Neural progenitor cell (in vitro differentiated cells): ENCODE measurements around the gene CRACR2B. TPM values are rescaled to one million over a fixed set of nuclear protein-coding genes. Genes with fewer than 3 reads are reported as not detected.

Experiments
- DNase-seq: peaks from one replicate; pipeline ENCODE4 v3.0.0-alpha.2; 2016; ENCODE audit warnings: low spot score
- H2AFZ ChIP-seq: fragments of 200-600 bp; sonication (generic); replicated peaks from 2 replicates; pipeline ENCODE4 v1.6.1; 2016; ENCODE audit warnings: antibody characterized with exemption
- H3F3A ChIP-seq: fragments of 200-600 bp; sonication (generic); 2 replicates; pipeline ENCODE4 v1.6.1; 2016; ENCODE audit warnings: antibody characterized with exemption, low read depth
- H3K27ac ChIP-seq: fragments of 200-600 bp; sonication (generic); 2 replicates; pipeline ENCODE4 v1.5.1; 2016; ENCODE audit warnings: mild to moderate bottlenecking
- H3K27me3 ChIP-seq: fragments of 200-600 bp; sonication (generic); 2 replicates; pipeline ENCODE4 v1.6.1; 2016; ENCODE audit warnings: mild to moderate bottlenecking, moderate library complexity
- H3K36me3 ChIP-seq: fragments of 200-600 bp; sonication (generic); 2 replicates; pipeline ENCODE4 v1.5.1; 2016
- H3K4me1 ChIP-seq: fragments of 200-600 bp; sonication (generic); 2 replicates; pipeline ENCODE4 v1.6.1; 2016; ENCODE audit warnings: mixed run types
- H3K4me2 ChIP-seq: fragments of 200-600 bp; sonication (generic); 2 replicates; pipeline ENCODE4 v1.6.1; 2016
- H3K4me3 ChIP-seq: fragments of 200-600 bp; sonication (generic); 2 replicates; pipeline ENCODE4 v1.5.1; 2016
- H3K79me2 ChIP-seq: fragments of 200-600 bp; sonication (generic); 2 replicates; pipeline ENCODE4 v1.6.1; 2016; ENCODE audit warnings: low read depth
- H3K9ac ChIP-seq: fragments of 200-600 bp; sonication (generic); 2 replicates; pipeline ENCODE4 v1.6.1; 2016
- H3K9me3 ChIP-seq: fragments of 200-600 bp; sonication (generic); 2 replicates; pipeline ENCODE4 v1.5.1; 2016; ENCODE audit warnings: low read depth
- H4K20me1 ChIP-seq: fragments of 200-600 bp; sonication (generic); 2 replicates; pipeline ENCODE4 v1.6.1; 2016; ENCODE audit warnings: low read depth
- H3K27ac Mint-ChIP-seq: 3 replicates; pipeline ENCODE4 v1.8.0; 2021; ENCODE audit warnings: mixed read lengths
- H3K27me3 Mint-ChIP-seq: 2 replicates; pipeline ENCODE4 v1.8.0; 2022; ENCODE audit warnings: low read depth, mild to moderate bottlenecking, inconsistent platforms, moderate library complexity, mixed read lengths; ENCODE audit not compliant: insufficient read depth
- H3K36me3 Mint-ChIP-seq: 3 replicates; pipeline ENCODE4 v1.8.0; 2021; ENCODE audit warnings: mixed read lengths
- H3K4me1 Mint-ChIP-seq: 3 replicates; pipeline ENCODE4 v1.8.0; 2021; ENCODE audit warnings: mixed read lengths
- H3K4me3 Mint-ChIP-seq: 3 replicates; pipeline ENCODE4 v1.8.0; 2021; ENCODE audit warnings: mild to moderate bottlenecking, moderate library complexity, mixed read lengths
- H3K9me3 Mint-ChIP-seq: 3 replicates; pipeline ENCODE4 v1.8.0; 2020; ENCODE audit warnings: mixed read lengths
- EZH2 ChIP-seq: fragments of 200-600 bp; sonication (generic); IDR thresholded peaks from 2 replicates; pipeline ENCODE4 v1.6.1; 2017; ENCODE audit warnings: antibody characterized with exemption, mild to moderate bottlenecking, moderate library complexity
- EZH2phosphoT487 ChIP-seq: fragments of 200-600 bp; sonication (generic); IDR thresholded peaks from 2 replicates; pipeline ENCODE4 v1.6.1; 2017; ENCODE audit warnings: antibody characterized with exemption
- total RNA-seq: library from RNA; depleted of rRNA; stranded (reverse); fragments of >200 nt; gene quantifications from 2 replicates; pipeline ENCODE4 v1.2.3, GENCODE V29; 2015; ENCODE audit warnings: low replicate concordance
- TF ChIP-seq, protein P1 (sequence below): fragments of 200-600 bp; sonication (generic); IDR thresholded peaks from 2 replicates; pipeline ENCODE4 v1.5.1; 2017; ENCODE audit warnings: antibody characterized with exemption, mild to moderate bottlenecking

Gene CRACR2B
- total RNA-seq, 1 donor from 2014 or later: 3.9 TPM

DNA sequence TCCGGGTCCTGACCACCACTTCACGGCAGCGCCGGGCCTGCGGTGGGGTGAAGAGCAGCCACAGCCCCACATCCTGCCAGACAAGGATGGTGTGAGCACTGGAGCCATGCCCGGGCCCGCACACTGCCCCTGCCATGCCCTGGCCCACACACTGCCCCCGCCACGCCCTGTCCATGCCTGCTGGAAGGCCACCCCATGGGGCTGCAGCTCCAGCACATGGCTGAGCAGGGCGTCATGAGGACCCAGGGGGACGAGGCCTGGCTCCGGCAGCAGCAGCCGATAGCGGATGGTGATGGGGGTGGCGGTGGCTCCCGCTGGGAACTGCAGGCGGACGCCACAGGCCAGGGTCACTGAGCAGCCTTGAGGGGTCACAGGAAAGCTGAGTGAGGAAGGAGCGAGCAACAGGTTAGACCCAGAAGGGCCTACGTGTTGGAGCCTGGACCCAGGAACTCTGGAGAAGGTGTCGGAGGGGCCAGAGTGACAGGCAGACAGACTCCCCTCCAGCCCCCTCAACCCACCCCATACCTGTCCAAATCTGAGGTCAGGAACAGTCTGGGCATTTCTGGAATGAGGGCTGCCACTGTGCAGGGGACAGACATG lies 25.6 kb upstream of the CRACR2B start:
- Mint-ChIP-seq H3K27ac (no peak overlapping the region), H3K4me3 (no peak overlapping the region), H3K36me3 (no peaks in the 10 kb centered on the region), H3K27me3 (no peaks in the 10 kb centered on the region), H3K9me3 (no peaks in the 10 kb centered on the region), H3K4me1 (peaks cover 8% of the 10 kb centered on the region)
- Histone ChIP-seq H3F3A (peaks cover 24% of the 10 kb centered on the region), H3K79me2 (peaks cover 3% of the 10 kb centered on the region), H2AFZ (no peak overlapping the region), H3K36me3 (no peaks in the 10 kb centered on the region), H4K20me1 (peaks cover 21% of the 10 kb centered on the region), H3K4me3 (no peak overlapping the region), H3K9ac (no peak overlapping the region), H3K27me3 (no peaks in the 10 kb centered on the region), H3K9me3 (no peaks in the 10 kb centered on the region), H3K4me1 (peaks cover 7% of the 10 kb centered on the region), H3K4me2 (no peak overlapping the region), H3K27ac (no peak overlapping the region)
- no peak for DNase-seq
- TF ChIP-seq, protein P1, sequence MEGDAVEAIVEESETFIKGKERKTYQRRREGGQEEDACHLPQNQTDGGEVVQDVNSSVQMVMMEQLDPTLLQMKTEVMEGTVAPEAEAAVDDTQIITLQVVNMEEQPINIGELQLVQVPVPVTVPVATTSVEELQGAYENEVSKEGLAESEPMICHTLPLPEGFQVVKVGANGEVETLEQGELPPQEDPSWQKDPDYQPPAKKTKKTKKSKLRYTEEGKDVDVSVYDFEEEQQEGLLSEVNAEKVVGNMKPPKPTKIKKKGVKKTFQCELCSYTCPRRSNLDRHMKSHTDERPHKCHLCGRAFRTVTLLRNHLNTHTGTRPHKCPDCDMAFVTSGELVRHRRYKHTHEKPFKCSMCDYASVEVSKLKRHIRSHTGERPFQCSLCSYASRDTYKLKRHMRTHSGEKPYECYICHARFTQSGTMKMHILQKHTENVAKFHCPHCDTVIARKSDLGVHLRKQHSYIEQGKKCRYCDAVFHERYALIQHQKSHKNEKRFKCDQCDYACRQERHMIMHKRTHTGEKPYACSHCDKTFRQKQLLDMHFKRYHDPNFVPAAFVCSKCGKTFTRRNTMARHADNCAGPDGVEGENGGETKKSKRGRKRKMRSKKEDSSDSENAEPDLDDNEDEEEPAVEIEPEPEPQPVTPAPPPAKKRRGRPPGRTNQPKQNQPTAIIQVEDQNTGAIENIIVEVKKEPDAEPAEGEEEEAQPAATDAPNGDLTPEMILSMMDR: no peak
- TF ChIP-seq EZH2phosphoT487 (no peak), EZH2 (no peak)

DNA sequence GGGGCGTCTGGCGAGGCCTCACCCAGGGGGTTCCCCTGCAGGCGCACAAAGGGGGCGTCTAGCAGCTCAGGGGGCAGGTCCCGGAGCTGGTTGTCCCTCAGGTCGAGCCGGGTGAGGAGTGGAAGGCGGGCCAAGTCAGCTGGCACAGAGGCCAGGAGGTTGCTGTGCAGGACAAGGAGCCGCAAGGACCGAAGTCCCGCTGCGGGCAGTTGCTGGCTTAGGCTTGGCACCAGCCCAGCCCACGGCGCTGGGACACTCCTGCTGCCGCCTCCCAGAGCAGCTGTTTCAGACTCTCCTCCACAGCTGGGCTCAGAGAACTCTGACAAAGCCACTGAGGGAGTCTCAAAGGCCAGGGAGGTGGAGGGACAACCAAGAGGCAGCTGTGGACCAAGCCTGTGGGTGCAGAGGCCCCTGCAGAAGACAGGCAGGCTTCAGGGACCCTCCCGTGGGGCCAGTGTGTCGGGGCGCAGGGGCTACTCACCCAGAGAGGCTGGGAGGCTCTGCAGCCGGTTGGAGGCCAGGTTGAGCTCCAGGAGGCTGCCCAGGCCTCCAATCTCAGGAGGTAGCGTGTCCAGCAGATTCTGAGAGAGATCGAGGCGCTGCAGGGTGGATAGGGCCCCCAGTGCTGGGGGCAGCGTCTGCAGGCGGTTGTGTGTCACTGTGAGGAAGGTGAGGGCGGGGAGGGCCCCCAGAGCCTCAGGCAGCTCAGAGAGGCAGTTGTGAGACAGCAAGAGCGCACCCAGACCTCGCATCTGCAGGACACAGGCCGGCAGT lies 24.8 kb upstream of the CRACR2B start:
- H3K4me1 Mint-ChIP-seq: peaks cover 8% of the 10 kb centered on the region
- Histone ChIP-seq H3K36me3 (no peaks in the 10 kb centered on the region), H2AFZ (no peak overlapping the region)

DNA sequence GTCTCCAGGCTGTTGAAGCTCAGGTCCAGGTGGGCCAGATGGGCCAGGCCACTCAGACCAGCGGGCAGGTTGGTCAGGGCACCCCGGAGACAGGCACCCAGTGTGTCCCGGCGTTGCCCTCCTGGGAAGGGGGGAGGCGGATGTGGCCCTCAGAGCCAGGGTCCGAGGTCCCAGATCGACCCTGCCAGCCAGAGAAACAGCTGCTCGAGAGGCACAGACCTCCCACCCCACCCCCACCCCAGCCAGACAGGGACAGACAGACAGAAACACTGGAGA lies 24.3 kb upstream of the CRACR2B start:
- Histone ChIP-seq H3K27ac (no peak overlapping the region), H2AFZ (no peak overlapping the region), H3K9ac (no peak overlapping the region), H3K27me3 (no peaks in the 10 kb centered on the region), H3K4me1 (peaks cover 9% of the 10 kb centered on the region), H3K36me3 (no peaks in the 10 kb centered on the region), H4K20me1 (peaks cover 21% of the 10 kb centered on the region), H3K4me3 (no peak overlapping the region), H3K9me3 (no peaks in the 10 kb centered on the region), H3K4me2 (no peak overlapping the region), H3K79me2 (peaks cover 15% of the 10 kb centered on the region), H3F3A (peaks cover 29% of the 10 kb centered on the region)
- no peak for DNase-seq
- H3K27ac Mint-ChIP-seq: no peak overlapping the region
- no peaks in the 10 kb centered on the region for H3K9me3 Mint-ChIP-seq
- peaks cover 10% of the 10 kb centered on the region for H3K4me1 Mint-ChIP-seq
- H3K27me3 Mint-ChIP-seq: peaks cover 2% of the 10 kb centered on the region
- H3K36me3 Mint-ChIP-seq: no peaks in the 10 kb centered on the region
- H3K4me3 Mint-ChIP-seq: no peak overlapping the region
- TF ChIP-seq, protein P1: no peak
- TF ChIP-seq EZH2 (no peak), EZH2phosphoT487 (no peak)

More for the DNA sequence above, 24.8 kb upstream of the CRACR2B start:
- H3K36me3 Mint-ChIP-seq: no peaks in the 10 kb centered on the region
- Histone ChIP-seq H3K9me3 (no peaks in the 10 kb centered on the region), H3F3A (peaks cover 29% of the 10 kb centered on the region), H3K79me2 (peaks cover 9% of the 10 kb centered on the region), H3K27me3 (no peaks in the 10 kb centered on the region), H3K4me3 (no peak overlapping the region), H3K4me2 (no peak overlapping the region), H3K9ac (no peak overlapping the region), H3K27ac (no peak overlapping the region), H4K20me1 (peaks cover 21% of the 10 kb centered on the region), H3K4me1 (peaks cover 7% of the 10 kb centered on the region)
- no peak overlapping the region for H3K27ac Mint-ChIP-seq
- H3K27me3 Mint-ChIP-seq: peaks cover 2% of the 10 kb centered on the region
- no peak for DNase-seq
- TF ChIP-seq, protein P1: no peak
- TF ChIP-seq EZH2 (no peak), EZH2phosphoT487 (no peak)
- H3K9me3 Mint-ChIP-seq: no peaks in the 10 kb centered on the region
- peak overlapping the region; percentile 67 for H3K4me3 Mint-ChIP-seq
